Measurements from ENCODE around the gene GCFC2.

GCFC2 gene

DNA sequence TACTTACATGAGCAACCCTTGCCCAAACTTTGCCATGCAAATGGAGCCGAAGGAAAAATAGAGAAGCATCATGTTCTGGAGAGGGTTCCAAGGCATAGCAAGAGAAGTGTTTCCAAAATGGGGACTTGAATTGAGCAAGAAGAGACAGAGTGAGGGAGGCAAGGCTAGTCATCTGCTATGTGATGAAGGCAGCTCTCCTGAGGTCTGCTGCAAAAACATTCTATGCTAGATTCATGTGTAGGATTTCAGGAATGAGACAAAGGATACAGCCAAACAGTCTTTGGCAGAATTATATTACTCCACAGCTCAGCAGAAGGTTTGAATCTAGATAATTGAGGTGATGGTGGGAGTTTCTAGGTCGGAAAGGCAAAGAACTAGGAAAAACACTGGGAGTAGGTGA lies 88.2 kb downstream of the GCFC2 start:
- no peaks in the 10 kb centered on the region for H3K27me3 ChIP-seq (ENCODE audit: control insufficient read depth in 1 of 2, insufficient read depth in 2 of 2, low read length in 2 of 2)
- H3K4me3 ChIP-seq (ENCODE audit: low read depth in 1 of 2, low read length in 2 of 2), result no peak overlapping the region
- no peaks in the 10 kb centered on the region for H3K4me1 ChIP-seq (ENCODE audit: insufficient read depth, low read length)
- no peaks in the 10 kb centered on the region for H3K9me3 ChIP-seq (ENCODE audit: low read length)
- no peak overlapping the region for H3K27ac ChIP-seq (ENCODE audit: low read depth, low read length)
- H3K9ac ChIP-seq (ENCODE audit: low read length), result no peak overlapping the region
- no peaks in the 10 kb centered on the region for H3K36me3 ChIP-seq (ENCODE audit: insufficient read depth, low read length)

DNA sequence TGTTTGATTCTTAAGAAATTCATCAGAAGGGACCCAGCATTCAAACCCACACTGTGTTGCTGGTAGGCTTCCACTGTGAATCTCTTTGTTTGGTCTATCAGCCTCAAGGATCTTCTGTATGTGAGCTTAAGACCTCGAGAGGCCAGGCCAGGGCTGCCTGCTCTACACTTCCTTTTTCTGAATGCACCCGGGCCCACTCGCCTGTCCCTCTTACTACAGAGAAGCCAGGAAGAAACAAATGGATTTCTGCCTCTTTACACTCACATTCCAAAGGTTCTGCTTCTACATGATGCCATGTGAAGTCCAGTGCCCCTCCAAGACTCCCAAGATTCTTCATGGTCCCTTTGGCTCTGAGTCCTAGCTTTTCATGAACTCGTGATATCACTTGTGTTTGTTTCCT lies 89.5 kb downstream of the GCFC2 start:
- Histone ChIP-seq H3K36me3 (ENCODE audit: insufficient read depth, low read length) (no peaks in the 10 kb centered on the region), H3K27me3 (ENCODE audit: control insufficient read depth in 1 of 2, insufficient read depth in 2 of 2, low read length in 2 of 2) (no peaks in the 10 kb centered on the region), H3K4me1 (ENCODE audit: insufficient read depth, low read length) (no peaks in the 10 kb centered on the region), H3K9ac (ENCODE audit: low read length) (no peak overlapping the region), H3K4me3 (ENCODE audit: low read depth in 1 of 2, low read length in 2 of 2) (no peak overlapping the region), H3K27ac (ENCODE audit: low read depth, low read length) (no peak overlapping the region), H3K9me3 (ENCODE audit: low read length) (no peaks in the 10 kb centered on the region)

DNA sequence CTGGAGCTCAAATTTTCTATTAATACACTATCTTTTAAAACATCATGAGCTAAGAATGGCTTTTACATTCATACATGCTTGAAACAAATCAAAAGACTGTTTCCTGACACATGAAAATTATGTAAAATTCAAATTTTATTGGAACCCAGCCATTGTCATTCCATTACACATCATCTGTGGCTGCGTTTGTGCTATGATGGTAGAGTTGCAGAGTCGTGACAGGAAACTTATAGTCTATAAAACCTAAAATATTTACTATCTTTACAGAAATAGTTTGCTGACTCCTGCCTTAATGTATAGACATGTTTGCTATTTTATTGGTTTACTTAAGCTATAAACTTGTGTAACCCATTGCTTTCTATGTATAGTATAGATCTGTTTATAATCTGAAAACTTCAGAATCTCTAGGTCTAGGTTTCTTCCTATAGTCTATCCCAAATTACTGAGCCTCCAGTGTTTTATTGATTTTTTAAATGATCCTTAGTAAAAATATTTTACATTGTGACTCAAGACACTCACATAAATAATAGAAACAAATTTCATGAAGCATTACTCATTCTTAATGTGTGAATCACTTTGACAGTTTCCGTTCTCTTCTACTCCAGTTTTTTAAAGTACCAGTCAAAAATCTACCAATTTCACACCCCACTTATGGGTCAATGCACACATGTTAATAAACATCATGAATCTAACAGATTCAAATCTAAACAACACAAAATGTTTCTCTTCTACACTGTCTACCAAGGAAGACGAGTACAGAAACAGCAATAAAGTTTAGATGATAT lies 90.6 kb downstream of the GCFC2 start:
- H3K36me3 ChIP-seq (ENCODE audit: insufficient read depth, low read length), result no peaks in the 10 kb centered on the region
- no peaks in the 10 kb centered on the region for H3K27me3 ChIP-seq (ENCODE audit: control insufficient read depth in 1 of 2, insufficient read depth in 2 of 2, low read length in 2 of 2)
- no peaks in the 10 kb centered on the region for H3K4me1 ChIP-seq (ENCODE audit: insufficient read depth, low read length)
- no peaks in the 10 kb centered on the region for H3K9me3 ChIP-seq (ENCODE audit: low read length)
- no peak overlapping the region for H3K4me3 ChIP-seq (ENCODE audit: low read depth in 1 of 2, low read length in 2 of 2)
- H3K9ac ChIP-seq (ENCODE audit: low read length), result no peak overlapping the region
- no peak overlapping the region for H3K27ac ChIP-seq (ENCODE audit: low read depth, low read length)

DNA sequence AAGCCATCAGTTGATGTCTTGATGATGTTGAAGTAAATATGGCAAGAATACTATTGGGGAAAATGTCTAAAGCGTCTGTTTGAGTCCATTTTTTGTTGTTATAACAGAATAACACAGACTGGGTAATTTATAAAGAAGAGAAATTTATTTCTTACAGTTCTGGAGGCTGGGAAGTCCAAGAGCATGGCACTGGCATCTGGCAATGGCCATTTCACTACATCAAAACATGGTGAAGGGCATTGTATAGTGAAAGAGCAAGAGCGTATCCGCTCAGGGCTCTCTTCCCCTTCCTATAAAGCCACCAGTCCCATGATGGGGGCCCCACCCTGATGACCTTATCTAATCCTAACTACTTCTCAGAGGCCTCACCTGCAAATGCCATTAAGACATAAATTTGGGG lies 93.8 kb downstream of the GCFC2 start:
- no peak overlapping the region for H3K4me3 ChIP-seq (ENCODE audit: low read depth in 1 of 2, low read length in 2 of 2)
- H3K4me1 ChIP-seq (ENCODE audit: insufficient read depth, low read length), result no peaks in the 10 kb centered on the region
- H3K9ac ChIP-seq (ENCODE audit: low read length), result no peak overlapping the region
- no peaks in the 10 kb centered on the region for H3K27me3 ChIP-seq (ENCODE audit: control insufficient read depth in 1 of 2, insufficient read depth in 2 of 2, low read length in 2 of 2)
- H3K36me3 ChIP-seq (ENCODE audit: insufficient read depth, low read length), result no peaks in the 10 kb centered on the region
- H3K9me3 ChIP-seq (ENCODE audit: low read length), result no peaks in the 10 kb centered on the region
- H3K27ac ChIP-seq (ENCODE audit: low read depth, low read length), result no peak overlapping the region

DNA sequence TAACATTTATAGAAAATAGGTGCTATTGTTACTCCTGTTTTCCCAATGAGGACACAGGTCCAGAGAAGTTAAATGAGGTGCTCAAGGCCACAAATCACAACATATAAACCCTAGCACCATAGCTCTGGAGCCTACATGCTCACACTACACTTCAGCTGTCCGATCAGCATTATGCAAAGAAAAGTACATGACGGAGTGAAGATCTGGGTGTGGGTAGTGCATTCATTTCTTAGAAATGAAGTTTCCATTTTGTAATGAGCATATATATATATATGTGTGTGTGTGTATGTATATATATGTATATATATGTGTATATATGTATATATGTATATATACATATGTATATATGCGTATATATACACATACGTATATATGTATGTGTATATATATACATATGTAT lies 94.3 kb downstream of the GCFC2 start:
- no peak overlapping the region for H3K9ac ChIP-seq (ENCODE audit: low read length)
- H3K27me3 ChIP-seq (ENCODE audit: control insufficient read depth in 1 of 2, insufficient read depth in 2 of 2, low read length in 2 of 2), result no peaks in the 10 kb centered on the region
- H3K9me3 ChIP-seq (ENCODE audit: low read length), result no peaks in the 10 kb centered on the region
- H3K36me3 ChIP-seq (ENCODE audit: insufficient read depth, low read length), result no peaks in the 10 kb centered on the region
- no peak overlapping the region for H3K27ac ChIP-seq (ENCODE audit: low read depth, low read length)
- H3K4me1 ChIP-seq (ENCODE audit: insufficient read depth, low read length), result no peaks in the 10 kb centered on the region
- H3K4me3 ChIP-seq (ENCODE audit: low read depth in 1 of 2, low read length in 2 of 2), result no peak overlapping the region

DNA sequence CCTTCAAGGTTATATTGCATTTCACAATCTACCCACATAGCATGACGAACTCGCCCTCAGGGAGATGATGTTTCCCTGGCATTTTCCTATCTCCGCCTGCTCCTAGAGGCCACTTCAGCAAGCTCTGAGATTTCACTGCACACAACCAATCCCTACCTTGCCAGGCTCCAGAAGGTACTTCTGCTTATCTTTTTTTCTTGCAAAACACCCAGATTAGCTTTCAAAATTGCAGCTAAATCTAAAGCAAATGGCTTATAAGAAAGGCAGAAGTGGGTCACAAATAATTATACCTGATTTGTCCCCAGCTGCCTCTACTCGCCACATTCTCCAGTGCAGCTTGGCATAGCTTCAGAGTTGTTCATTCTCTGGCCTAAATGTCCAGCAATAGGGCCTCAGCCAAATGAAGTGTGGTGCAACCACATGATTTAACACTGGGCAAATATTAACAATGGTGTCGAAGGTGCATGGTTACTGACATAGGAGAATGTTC lies 96.5 kb downstream of the GCFC2 start:
- Histone ChIP-seq H3K9ac (ENCODE audit: low read length) (no peak overlapping the region), H3K27ac (ENCODE audit: low read depth, low read length) (no peak overlapping the region), H3K36me3 (ENCODE audit: insufficient read depth, low read length) (no peaks in the 10 kb centered on the region), H3K27me3 (ENCODE audit: control insufficient read depth in 1 of 2, insufficient read depth in 2 of 2, low read length in 2 of 2) (no peaks in the 10 kb centered on the region), H3K4me1 (ENCODE audit: insufficient read depth, low read length) (no peaks in the 10 kb centered on the region), H3K9me3 (ENCODE audit: low read length) (no peaks in the 10 kb centered on the region), H3K4me3 (ENCODE audit: low read depth in 1 of 2, low read length in 2 of 2) (no peak overlapping the region)

DNA sequence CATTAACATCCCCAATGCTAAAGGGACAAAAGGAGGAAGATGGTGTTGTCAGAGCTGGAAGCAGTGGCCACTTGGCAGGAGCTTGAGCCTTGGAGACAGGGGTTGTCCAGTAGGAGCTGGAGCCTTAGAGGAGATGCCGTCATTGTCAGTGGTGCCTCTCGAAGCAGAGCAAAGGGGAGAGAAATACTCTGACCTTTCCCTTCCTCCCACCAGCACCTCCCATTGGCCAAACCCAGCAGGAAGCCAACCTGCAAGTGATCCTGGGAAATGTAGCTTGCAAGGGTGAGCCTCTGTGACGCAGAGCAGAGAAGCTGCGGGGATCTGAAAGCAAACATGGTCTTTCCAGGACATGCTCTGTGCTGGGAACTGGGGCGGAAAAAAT lies 97.9 kb downstream of the GCFC2 start:
- peaks cover 0 to 12% of the 10 kb centered on the region in 2 donors for H3K27me3 ChIP-seq (ENCODE audit: control insufficient read depth in 1 of 2, insufficient read depth in 2 of 2, low read length in 2 of 2)
- H3K4me3 ChIP-seq (ENCODE audit: low read depth in 1 of 2, low read length in 2 of 2), result no peak overlapping the region
- H3K36me3 ChIP-seq (ENCODE audit: insufficient read depth, low read length), result no peaks in the 10 kb centered on the region
- H3K4me1 ChIP-seq (ENCODE audit: insufficient read depth, low read length), result no peaks in the 10 kb centered on the region
- no peak overlapping the region for H3K27ac ChIP-seq (ENCODE audit: low read depth, low read length)
- H3K9me3 ChIP-seq (ENCODE audit: low read length), result no peaks in the 10 kb centered on the region
- no peak overlapping the region for H3K9ac ChIP-seq (ENCODE audit: low read length)

Measured in muscle layer of colon (tissue), 2 donors.